Activated gamma-delta T cell (primary cell): ENCODE measurements around the gene CPN1.

Source experiments
- DNase-seq: peaks from one replicate; lab custom pipeline; 2025; lab: John Stamatoyannopoulos, UW

The CPN1 gene

GRCh38 chr10:100076750-100077149 lies 4.9 kb downstream of the CPN1 start:
- no peak for DNase-seq

- DNase-seq = no peak
Observed at GRCh38 chr10:100075426-100076220, 6.0 kb downstream of the CPN1 start.

- DNase-seq = no peak
Observed at GRCh38 chr10:100072514-100072913, 9.2 kb downstream of the CPN1 start.

GRCh38 chr10:100071529-100071928 lies 10.1 kb downstream of the CPN1 start:
- no peak for DNase-seq

GRCh38 chr10:100067466-100067865 lies 14.2 kb downstream of the CPN1 start:
- no peak for DNase-seq

GRCh38 chr10:100065084-100065660 lies 16.5 kb downstream of the CPN1 start:
- no peak for DNase-seq

GRCh38 chr10:100061401-100061800 lies 20.3 kb downstream of the CPN1 start:
- no peak for DNase-seq

GRCh38 chr10:100057948-100058347 lies 23.7 kb downstream of the CPN1 start:
- DNase-seq = no peak

GRCh38 chr10:100053686-100054460 lies 27.8 kb downstream of the CPN1 start:
- DNase-seq = no peak

GRCh38 chr10:100046021-100046486 lies 35.6 kb downstream of the CPN1 start:
- no peak for DNase-seq

GRCh38 chr10:100045592-100045991 lies 36.1 kb downstream of the CPN1 start:
- DNase-seq = no peak

- DNase-seq = no peak
Observed at GRCh38 chr10:100043796-100044195, 37.9 kb downstream of the CPN1 start.

- no peak for DNase-seq
Observed at GRCh38 chr10:100043344-100043743, 38.3 kb downstream of the CPN1 start.

- no peak for DNase-seq
Observed at GRCh38 chr10:100041306-100042002, 40.2 kb downstream of the CPN1 start.

- no peak for DNase-seq
Observed at GRCh38 chr10:100038561-100039071, 43.1 kb downstream of the CPN1 start.

- no peak for DNase-seq
Observed at GRCh38 chr10:100037758-100038315, 43.8 kb downstream of the CPN1 start.

- DNase-seq = no peak
Observed at GRCh38 chr10:100036850-100037249, 44.8 kb downstream of the CPN1 start.

GRCh38 chr10:100033766-100034418 lies 47.8 kb downstream of the CPN1 start:
- DNase-seq = no peak

GRCh38 chr10:100027416-100027815 lies 54.3 kb downstream of the CPN1 start:
- DNase-seq = no peak

- DNase-seq = no peak
Observed at GRCh38 chr10:100025576-100025975, 56.1 kb downstream of the CPN1 start.

GRCh38 chr10:100024748-100025147 lies 56.9 kb downstream of the CPN1 start:
- DNase-seq = no peak
